NOMO-1 treated with DMSO at 0.1 percent for 48 hours (cell line): Measurements from ENCODE around the gene PTH2.
A peak's percentile ranks its signal among the peaks of the same experiment; 100 is the strongest.

Source experiments
- DNase-seq: peaks from one replicate; lab custom pipeline; 2025; ENCODE audit not compliant: unreplicated experiment; lab: John Stamatoyannopoulos, UW

Gene PTH2

DNA sequence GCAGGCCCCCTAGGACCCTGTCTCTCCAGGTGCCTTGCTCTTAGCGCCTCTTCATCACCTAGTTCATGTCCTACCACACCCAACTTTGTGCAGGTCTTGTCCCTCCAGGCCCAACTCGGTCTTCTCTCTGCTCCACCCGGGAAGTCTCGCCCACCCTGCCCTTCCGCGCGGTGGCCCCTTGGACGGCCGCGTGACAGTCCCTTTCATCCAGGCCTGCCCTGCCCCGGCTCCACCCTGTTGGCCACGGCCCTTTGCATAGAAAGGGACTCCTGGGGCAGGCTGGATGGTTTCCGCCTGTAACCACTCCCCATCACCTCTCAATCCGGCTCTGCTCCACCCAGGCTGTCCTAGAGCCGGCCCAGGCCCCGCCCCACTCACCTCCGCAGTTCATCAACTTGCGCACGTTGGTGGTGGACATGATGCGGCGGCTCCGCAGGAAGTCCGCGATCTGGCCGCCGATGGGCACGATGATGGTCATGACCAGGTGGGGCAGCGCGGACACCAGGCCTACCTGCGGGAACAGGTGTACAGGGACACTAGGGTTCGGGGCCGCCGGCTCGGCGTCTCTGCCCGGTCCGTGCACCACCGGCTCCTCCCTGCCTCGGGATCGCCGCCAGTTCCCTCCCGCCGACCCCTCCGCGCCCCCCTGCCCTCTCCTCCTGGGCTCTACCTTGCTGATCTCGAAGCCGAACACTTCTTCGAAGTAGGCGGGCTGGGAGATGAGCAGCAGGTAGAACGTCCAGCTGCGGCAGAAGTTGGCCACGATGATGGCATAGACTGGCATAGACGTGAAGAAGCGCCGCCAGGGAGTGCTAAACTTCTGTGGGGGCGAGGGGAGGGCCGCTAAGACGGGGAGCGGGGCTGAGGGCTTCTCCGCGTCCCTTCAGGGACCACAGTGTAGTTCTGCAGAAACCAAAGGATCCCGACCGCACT lies 9.2 kb upstream of the PTH2 start:
- DNase-seq, result no peak

DNA sequence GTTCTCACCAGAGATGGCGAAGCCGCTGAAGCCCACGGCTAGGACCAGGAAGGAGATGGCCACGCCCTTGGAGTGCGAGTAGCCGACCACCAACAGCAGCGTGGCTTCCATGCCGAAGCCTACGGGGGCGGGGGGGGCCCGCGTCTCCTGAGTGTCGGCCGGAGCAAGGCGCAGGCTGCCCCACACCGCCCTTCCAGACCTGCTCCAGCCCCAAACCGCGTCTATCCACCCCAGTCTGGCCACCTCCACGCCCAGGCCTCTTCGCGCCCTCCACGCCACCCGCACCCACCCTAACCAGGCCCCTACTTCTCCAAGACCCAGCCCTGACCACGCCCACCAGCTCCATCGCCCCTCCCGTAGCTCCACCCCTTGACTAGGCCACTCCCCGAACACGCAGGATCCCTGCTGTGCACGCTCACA lies 8.1 kb upstream of the PTH2 start:
- DNase-seq, result no peak

DNA sequence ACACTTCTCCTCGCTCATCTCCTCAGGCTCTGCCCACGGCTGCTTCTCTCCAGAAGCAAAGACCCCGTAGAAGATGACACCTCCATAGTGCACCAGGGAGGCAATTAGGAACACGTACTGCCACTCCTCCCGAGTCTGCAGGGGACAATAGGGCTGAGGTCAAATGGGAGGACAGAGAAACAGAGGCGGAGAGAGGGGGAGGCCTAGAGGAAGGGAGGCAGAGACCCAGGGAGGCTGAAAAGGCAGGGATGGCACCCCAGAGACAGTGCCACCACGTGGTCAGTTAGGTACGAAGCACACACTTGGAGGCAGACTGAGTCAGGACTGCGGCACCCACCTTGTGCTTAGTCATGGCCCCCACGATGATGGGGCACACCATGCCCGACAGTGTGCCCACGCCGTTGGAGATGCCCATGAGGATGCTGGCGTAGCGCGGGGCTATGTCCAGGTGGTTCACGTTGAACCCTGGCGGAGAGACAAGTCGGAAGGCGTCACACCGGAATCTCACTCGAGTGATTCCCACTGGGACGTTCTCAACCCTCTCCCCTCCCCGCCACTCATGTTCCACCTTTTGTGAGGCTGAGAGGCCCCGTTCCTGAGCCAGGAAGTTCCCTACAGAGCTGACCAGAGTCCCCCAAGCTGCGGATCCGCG lies 7.6 kb upstream of the PTH2 start:
- DNase-seq, result peak; percentile 13

DNA sequence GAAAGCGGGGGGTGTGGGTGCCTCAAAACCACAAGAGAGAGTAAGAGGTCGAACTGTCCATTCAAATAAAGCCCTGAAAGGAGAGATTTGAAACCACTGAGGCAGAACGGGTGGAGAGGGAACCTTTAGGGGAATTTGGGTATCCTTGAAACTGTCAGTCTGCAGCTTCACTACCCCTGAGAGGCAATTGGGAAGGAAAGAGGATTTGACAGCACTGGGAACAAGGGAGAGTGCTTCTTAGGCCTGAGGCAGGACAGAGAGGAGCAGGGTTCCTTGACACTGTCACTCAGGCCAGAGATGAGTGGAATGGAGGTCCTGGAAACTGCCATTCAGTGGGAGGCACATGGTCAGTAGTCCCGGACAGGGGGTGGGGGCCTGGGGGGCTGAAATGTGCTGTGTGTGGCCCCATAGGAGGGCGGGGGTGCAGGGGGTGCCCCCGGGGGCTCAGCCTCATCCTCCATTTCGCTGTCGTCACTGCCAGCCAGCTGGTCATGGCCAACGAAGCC lies 7.0 kb upstream of the PTH2 start:
- DNase-seq, result no peak

DNA sequence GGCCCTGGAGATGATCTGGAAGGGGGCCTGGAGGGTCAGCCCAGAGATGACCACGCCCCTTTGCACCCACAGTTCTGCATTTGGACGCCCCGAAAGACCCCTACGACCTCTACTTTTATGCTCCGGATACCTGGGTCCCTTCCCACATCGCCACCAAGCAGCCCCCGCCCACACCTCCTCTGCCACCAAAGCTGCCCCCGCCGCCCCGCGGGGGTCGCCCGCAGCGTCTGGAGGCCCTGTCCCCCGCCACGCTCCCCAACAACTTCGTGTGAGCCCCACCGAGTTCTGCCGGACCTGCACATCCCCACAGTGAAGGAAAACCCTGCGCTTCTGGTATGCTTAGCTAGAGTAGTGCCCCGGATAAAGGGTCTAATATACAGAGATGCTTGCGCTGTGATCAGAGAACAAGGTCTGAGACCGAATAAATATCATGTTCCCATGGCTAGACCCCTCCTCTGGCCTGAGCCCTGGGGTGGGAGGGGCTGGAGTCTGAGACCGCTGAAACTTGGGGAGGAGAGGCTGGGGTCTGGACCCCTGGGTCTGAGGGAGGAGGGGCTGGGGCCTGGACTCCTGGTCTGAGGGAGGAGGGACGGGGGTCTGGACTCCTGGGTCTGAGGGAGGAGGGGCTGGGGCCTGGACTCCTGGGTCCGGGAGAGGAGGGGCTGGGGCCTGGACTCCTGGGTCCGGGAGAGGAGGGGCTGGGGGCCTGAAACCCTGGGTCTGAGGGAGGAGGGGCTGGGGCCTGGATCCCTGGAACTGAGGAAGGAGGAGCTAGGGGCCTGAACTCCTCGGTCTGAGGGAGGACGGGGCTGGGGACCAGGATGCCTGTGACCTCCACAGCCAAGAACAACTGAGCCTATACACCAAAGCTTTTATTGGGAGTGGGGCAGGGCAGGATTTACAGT lies 5.6 kb upstream of the PTH2 start:
- DNase-seq, result no peak

DNA sequence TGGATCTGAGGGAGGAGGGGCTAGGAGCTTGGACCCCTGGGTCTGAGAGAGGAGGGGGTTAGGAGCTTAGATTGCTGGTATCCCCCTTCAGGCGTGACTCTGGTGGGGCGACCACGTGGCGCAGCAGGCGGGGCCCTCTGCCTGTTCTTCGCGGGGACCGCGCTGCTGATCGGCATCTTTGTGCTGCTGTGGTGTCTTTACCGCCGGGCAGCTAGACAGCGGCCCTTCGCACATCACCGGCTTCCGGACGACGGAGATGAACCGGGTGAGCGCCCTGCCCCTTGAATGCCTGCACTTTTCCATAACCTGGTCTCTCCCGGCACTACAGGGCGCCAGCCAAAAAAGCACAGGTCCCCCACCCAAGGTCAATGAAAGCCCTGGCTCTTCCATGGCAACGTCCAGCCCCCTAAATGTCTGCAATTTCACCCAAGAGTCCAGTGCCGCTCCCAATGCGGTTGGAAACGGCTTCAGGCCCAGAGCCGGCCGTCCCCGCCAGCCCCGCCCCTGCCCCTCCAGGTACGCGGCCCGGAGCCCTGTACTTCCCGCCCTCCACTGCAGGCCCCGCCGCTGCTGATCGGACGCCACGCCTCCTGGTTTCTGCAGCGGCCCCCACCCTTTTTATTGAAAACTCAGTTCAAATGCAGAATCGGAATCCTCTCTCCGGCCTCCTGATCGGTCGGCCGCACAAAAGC lies 4.8 kb upstream of the PTH2 start:
- DNase-seq, result peak; percentile 3

DNA sequence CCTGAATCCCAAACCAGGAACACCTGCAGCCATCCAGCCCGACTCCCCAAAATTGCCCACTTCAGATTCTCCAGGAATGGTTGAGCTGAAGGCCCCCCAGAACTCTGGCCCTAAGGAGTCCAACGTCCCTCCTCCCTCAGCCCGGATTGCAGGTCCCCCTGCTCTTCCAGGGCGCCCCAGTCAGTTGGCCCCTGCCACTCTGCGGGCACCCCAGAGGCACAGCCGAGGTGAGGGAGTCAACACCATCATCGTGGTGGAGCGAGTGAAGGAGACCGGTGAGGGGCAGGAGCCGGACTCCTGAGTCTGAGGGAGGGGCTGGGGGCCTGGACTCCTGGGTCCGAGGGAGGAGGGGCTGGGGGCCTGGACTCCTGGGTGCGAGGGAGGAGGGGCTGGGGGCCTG lies 4.1 kb upstream of the PTH2 start:
- no peak for DNase-seq

DNA sequence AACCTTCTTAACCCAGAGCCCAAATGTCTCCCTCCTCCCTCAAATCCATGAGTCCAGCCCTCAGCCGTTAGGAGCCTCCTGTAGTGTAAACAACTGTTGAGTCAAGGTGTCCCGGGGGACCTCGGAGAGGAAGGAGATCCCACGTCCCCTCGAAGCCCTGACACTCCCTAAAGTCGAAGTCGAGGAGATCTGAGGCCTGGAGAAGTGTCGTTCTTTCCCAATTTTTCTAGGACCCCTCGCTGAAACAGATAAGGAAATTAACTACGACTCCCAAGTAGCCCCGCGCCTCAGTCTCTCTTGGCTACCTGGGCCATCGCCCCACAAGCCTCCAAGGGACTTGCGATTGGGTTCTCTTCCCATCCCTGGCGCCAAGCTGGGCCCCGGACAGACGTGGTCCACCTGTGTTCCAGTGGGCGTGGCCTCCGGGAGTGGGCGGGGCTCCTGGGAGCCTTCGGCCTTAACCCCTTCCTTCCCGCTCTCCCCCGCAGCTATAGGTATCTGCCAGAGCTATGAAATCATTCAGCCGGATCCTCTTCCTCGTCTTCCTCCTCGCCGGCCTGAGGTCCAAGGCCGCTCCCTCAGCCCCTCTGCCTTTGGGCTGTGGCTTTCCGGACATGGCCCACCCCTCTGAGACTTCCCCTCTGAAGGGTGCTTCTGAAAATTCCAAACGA lies 2.8 kb upstream of the PTH2 start:
- DNase-seq, result no peak

DNA sequence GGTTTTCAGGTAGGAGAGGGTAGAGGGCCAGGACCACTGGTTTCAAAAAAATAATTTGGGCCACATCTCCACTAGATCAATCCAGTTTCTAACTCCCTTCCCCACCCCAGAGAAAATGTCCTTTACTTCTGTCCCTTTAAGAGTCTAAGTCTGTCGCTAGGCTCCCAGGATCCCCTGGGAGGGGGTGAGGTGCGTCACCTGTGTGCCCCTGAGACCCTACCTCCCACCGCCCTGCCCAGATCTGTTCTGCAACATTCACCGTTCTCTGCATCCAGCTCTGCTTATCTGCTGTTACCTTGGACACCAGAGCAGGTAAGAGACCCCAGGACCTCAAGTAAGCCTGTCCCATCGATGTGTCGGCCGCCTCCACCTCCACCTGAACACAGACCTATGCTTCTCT lies 1.9 kb upstream of the PTH2 start, which contains the start of gene GFY:
Gene GFY, plus strand, starts transcription at position 211 of the 400 bp plus-strand sequence. CDS start 1,043 bp downstream, outside the sequence.
- DNase-seq, result no peak

DNA sequence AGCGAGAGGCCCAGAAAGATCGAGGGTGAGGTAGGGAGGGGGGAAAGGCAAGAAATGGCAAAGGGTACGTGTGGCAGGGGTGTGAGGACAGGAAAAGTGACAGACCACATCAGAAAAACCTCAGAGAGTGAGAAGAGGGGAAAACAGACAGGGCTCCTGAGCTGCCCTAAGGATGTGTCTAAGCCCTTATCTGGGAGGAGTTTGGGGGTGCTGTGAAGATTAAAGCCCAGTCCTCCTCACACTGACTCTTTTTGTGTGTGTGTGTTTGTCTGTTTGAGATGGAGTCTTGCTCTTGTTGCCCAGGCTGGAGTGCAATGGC lies 703 bp upstream of the PTH2 start:
- no peak for DNase-seq

DNA sequence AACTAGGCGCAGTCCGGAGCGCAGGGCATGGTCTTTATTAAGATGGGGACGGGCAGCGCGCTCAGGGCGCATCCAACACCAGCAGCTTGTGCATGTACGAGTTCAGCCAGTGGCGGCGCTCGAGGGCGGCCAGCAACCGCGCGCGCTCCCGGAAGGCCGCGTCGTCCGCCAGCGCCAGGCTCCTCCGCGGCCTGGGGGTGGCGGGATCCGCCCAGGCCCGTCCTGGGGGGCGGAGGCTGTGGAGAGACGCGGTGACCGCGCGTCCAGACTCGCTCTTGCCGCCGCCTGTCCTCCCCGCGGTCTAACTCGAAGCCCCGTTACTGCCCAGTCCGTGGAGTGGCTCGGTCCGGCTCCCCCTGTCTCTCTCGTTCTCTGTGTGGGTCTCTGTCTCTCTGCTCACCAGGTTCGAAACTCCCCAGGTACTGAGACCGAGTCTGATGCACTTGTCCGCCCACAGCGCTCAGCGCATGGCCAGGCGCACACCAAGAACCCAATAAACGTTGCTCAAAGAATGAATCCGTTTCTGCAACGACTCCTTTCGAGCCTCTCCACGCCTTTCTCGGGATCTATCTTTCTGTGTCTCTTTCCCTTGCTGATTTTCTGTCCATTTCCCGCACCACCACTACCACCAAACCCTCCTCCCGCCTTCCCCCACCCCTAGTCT lies 702 bp downstream of the PTH2 start:
- DNase-seq, result peak; percentile 66

DNA sequence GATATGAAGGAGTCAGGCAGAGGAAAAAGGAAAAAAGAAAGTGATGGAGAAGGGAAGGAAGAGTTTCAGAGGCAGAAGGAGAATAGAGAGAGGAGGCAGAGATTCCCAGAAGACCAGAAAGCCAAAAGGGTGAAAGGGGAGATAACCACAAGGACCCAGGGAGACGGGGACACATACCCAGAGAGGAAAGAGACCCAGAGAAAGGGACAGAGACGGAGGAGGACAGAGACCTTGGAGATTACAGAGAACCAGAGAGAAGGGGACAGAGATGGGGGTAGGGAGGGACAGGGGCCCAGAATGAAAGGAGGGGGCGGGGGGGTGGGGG lies 1.4 kb downstream of the PTH2 start:
- DNase-seq, result no peak

DNA sequence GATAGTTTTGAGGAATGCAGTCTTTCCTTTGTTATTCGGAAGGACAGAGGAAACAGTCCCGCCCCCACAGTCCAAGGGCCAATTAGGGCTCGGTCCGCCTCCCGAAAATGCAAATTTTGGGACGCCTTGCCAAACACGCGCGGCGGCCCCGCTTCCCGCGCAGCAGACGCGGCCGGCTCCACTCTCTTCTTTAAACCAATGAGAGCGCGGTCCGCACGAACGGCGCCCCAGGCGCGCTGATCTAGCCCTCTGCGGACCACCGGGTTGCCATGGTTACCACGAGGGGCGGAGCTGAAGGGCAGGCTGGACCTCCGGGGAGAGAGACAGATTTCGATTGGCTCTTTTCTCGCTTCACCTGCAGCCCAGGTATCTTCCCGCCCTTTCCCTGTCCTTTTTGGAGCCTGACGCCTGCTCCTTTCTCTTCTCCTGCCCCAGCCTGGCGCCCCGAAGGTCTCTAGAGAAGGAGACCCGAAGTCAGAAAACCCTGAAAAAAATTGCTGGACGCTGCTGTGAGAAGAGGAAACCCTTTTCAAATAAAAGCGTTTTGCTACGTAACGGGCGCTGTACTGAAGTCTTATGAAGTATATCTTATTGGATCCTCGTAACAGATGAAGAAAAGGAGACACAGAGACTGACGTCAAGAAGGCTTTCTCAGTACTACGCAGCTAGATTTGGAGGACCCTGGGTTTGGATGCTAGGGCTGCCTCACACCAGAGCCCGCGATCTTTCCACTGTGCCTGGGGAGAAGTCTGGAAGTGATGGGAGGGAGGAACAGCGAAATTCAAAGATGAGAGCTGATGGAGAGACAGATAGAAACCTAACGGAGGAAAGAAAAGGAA lies 2.0 kb downstream of the PTH2 start:
- DNase-seq, result peak; percentile 56

DNA sequence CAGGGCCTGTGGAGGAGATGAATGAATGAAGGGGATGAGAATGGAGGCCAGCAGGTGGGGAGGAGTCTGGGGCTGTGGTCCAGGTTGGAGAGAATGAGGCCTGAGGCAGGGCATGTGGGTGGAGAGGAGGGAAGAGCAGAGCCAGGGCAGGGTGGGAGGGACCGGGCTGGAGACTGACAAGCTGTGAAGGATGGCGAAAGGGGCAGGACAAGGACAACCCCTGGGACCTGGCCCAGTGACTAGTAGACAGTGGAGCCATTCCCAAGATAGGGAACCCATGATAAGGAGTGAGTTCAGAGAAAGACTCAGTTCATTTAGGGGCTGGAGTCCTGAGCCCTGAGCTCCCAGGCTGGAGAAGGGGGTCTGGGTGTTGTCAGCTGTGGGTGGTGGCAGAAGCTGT lies 3.0 kb downstream of the PTH2 start:
- no peak for DNase-seq

DNA sequence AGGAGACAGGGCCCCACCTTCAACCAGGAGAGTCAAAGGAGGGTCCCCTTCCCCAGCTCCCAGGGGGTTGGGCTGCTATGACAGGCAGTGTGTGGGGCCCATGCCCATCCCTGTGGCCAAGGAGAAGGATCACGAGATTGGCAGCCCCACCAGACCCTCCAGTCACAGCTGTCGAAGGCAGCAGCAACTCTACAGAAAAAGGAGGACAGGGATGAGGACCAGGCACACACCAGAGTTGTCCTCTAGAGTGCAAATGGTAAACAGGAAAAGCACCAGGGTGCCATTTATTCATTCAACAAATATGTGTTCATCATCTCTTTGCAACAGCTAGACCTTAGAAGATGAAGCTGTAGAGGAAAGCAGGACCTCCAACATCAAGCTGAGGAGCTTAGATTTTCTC lies 4.1 kb downstream of the PTH2 start:
- DNase-seq, result no peak

DNA sequence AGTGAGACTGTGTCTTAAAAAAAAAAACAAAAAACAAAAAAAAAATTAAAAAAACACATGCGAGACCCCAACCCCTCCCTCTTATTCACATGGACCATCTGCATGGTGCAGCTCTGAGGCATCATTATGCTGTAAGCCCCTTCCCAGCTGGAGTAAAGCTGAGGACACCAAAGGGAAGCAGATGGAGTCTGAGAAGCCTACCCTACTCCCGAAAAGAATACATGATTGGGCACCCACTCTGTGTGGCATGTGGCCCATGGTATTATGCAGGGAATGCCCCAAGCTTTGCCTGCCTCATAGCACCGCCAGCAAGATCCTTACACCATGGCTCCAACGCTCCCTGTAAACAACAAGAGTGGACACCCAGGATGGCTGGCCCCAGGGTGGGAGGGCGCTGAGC lies 4.7 kb downstream of the PTH2 start:
- no peak for DNase-seq

DNA sequence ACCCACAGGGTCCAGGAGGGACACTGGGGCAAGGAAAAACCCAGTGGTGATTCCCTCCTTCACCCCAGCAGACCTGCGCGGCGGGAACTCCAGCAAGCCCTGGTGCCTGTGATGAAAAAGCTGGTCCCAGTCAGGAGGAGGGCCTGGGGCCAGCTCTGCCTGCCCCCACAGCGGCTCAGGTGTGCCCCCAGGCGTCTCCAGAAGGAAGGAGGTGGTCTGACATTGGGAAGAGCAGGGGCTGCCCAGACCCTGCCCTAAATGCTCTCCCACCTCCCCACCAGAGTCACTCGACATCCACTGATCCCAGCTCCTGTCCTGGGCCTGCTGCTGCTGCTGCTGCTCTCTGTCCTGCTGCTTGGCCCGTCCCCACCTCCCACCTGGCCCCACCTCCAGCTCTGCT lies 6.2 kb downstream of the PTH2 start:
- no peak for DNase-seq

DNA sequence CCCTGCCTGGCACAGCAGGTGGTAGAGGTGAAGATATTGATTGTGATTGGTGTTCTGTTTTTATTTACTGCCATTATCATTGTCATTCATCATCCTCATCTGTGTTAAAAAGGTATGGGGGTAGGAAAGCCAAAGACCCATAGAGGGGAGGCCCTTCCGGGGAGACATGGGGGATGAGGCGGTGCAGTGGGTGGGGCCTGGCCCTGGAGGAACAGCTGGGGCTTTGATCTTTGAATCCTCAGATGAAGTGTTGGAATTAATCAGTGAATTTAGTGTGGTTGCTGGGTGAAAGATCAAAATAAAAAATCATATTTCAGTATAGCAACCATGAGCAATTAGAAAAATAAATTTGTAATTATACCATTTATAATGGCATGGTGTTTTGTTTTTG lies 7.4 kb downstream of the PTH2 start:
- DNase-seq, result no peak
